ENCODE results near the gene GSE1.
A peak's percentile ranks its signal among the peaks of the same experiment; 100 is the strongest.

Gene GSE1

DNA sequence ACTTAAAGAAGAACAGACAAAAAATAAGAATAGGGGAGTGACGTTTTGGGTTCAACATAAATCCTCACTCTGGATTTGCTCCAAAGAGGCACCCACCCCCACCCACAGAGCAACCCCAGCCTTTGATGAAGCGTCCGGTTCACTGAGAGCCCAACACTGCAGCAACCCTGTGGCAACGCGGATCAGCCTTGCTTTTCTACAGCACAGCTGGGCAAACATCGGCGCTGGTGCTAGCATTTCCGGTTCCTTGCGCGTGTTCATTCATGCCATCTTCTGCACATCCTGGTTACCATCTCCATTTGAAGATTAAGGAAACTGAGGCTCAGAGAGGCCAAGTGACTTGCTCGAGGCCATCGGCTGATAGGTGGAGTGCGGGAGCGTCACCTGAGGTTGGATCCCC is 84.3 kb downstream of the GSE1 start:
- no peak for DNase-seq (ENCODE audit: low read depth in 2 of 2, low spot score in 1 of 2)

DNA sequence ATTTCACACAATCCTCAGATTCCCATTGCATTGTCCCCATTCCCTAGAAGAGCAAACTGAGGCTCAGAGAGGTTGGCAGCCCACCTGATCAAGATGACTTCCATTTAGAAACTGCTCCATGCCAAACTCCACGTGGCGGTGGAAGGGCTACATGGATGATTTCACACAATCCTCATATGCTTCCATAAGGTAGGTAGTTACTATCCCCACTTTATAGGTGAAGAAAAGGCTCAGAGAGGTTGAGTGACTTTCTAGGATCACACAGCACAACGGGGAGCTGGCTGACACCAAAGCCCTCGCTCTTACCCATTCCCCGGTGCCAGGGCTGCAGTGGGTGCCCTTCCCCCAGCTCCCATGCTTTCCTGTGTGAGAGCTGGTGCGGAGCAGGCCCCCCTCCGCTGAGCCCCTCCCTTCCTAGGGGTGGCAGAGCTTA is 85.4 kb downstream of the GSE1 start:
- no peak for DNase-seq (ENCODE audit: low read depth in 2 of 2, low spot score in 1 of 2)

DNA sequence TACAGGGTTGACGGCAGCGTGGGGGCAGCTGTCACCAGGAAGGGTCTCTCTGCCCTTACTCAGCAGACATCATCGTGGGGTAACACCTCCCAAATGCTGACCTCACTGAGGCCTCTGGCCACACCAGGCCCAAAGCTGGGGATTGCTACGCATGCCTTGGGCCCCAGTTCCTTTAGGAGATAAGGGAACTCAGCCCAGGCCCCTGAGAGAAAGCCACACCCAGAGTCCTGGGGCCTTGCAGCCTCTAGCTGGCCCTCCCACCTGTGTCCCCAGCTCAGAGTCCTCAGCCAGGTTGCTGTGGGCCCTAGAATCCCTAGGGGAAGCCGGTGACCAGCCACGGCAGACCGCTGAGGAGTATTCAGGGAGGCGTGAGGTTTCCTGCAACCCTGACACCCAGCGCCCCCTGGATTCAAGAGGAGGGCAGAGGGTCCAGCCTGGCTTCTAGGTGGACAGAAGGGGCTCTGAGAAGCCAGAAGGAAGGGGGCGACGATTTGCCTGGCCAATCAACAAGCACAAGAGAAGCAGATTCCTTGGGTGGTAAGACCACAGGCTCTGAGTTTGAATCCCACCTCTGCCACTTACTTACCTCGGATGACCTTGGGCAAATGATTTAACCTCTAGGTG is 85.9 kb downstream of the GSE1 start:
- no peak for DNase-seq (ENCODE audit: low read depth in 2 of 2, low spot score in 1 of 2)

DNA sequence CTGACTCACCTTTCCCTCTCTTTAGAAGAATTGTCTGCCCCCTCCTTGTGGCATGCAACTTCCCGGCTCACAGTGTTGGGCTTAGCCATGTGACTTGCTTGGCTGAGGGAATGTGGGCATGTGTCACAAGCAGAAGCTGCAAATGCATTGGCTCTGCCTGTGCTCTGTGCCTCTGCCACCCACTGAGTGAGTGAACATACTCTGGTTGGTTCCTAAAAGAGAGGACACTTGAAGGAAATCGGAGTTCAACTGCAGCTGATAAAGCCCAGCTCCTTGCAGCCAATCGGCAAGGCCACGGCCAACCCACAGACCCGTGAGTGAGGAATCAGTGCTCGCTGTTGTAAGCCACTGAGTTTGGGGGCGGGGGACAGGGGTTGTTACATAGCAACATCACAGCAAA is 86.5 kb downstream of the GSE1 start:
- no peak for DNase-seq (ENCODE audit: low read depth in 2 of 2, low spot score in 1 of 2)

DNA sequence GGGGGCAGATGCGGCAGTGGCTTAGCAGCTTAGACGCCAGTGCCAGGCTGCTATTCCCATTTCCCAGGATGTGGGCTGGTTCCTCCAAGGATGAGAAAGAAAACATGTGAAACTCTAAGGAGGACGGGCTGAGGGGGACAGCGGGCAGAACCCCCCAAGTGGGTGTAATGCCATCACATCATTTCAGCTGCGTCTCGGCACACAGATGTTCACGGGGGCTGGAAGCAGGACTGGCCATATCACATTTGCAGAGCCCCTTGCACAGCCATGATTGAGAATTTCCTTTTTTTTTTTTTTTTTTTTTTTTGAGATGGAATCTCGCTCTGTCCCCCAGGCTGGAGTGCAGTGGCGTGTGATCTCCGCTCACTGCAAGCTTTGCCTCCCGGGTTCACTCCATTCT is 90.9 kb downstream of the GSE1 start:
- no peak for DNase-seq (ENCODE audit: low read depth in 2 of 2, low spot score in 1 of 2)

DNA sequence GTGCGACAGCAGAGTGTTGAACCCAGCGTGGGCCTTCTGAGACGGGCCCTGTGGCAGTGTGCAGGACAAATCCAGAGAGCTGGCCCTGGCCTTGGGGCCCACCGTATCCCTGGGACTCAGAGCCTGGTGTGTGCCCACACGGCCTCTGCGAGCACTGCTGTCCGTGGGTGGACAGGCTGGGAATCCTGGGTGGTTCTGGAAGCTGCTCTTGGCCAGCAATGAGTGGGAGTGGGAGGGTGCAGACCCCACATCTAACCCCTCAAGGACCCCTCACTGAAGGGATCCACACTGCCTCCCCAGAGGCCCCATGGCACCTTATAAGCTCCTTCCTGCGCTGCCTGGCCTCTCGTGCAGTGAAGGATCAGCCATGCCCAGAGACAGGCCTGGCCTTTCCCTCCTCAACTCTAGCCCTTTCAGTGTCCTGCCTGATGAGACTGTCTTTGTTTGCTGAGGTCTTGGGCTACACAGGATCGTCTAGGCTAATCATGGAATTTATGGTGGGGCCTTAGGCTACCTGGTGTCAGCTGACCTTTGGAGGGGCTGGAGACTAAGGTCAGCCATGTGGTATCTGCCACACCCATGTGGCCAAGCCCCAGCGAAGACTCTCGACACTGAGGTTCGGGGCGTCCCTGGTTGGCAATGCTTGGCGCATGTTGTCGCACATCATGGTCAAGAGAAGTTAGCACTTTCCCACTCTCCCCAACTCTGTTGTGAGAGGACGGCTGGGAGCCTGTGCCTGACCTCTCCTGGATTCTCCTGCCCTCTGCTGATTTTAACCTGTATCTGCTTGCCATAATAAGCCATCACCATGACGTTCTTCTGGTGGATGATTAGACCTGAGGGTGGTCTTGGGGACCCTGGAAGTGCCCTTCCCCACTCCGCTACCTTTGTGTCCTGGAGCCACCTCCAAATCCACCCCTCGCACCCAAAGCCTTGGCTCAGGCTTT is 92.1 kb downstream of the GSE1 start:
- DNase-seq (ENCODE audit: low read depth in 2 of 2, low spot score in 1 of 2): no peak

DNA sequence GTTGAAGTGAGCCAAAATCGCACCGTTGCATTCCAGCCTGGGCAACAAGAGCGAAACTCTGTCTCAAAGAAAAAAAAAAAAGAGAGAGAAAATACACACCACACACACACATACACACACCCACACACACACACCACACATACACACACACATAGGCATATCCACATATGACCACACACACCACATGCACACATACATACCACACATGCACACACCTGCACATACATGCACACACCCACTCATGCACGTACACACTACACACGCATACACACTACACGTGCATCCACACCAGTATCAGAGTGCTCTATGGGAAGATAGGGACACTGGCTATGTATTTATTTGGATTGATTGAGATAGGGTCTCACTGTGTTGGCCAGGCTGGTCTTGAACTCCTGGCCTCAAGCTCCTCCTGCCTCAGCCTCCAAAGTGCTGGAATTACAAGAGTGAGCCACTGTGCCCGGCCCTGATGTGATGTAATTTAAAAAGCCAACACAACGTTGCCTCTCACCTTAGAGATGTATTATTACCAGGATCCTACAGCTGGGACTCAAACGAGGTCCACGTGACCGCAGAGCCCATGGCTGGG is 93.4 kb downstream of the GSE1 start:
- no peak for DNase-seq (ENCODE audit: low read depth in 2 of 2, low spot score in 1 of 2)

DNA sequence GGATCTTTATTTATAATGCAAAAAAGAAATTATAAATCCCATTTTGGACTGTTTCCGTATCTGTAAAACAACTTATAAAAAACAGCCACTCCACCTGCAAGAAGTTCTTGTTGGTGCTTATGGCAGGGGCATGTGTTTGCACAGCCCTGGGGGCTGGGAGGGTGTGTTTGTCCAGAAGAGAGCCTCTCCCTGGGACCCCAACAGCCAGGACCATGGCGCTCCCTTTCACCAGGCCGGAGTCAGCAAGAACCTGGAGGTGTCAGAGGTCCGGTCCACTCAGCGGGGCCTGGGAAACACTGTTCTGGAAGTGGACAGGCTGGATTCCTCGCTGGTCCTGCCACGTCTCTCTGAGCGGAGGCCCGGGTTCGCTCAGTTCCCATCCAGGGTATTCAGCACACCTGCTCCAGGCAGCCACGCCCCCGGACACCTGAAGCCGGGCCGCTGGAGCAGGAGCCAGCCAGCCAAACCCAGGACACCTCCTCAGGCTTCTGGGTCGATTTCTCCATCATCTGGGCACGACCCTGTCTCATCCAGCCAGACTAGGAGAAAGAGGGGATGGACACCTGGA is 94.5 kb downstream of the GSE1 start:
- no peak for DNase-seq (ENCODE audit: low read depth in 2 of 2, low spot score in 1 of 2)

DNA sequence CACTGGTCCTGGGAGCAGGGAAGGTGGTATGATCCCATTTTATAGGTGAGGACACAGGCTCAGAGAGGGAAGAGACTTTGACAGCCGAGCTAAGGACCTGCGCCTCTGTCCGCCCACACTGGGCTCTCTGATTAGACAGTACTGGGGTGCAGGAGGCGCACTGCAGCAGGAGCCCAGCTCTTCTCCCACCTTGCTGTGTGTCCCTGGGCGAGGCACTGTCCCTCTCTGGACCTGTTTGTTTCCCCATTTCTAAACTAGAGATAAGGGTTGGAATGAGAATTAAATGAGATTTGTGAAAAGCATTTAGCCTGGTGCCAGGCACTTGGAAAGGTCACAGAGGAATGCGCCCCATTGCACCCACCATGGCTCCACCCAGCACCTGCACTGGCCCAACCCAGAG is 95.2 kb downstream of the GSE1 start:
- DNase-seq (ENCODE audit: low read depth in 2 of 2, low spot score in 1 of 2): no peak

DNA sequence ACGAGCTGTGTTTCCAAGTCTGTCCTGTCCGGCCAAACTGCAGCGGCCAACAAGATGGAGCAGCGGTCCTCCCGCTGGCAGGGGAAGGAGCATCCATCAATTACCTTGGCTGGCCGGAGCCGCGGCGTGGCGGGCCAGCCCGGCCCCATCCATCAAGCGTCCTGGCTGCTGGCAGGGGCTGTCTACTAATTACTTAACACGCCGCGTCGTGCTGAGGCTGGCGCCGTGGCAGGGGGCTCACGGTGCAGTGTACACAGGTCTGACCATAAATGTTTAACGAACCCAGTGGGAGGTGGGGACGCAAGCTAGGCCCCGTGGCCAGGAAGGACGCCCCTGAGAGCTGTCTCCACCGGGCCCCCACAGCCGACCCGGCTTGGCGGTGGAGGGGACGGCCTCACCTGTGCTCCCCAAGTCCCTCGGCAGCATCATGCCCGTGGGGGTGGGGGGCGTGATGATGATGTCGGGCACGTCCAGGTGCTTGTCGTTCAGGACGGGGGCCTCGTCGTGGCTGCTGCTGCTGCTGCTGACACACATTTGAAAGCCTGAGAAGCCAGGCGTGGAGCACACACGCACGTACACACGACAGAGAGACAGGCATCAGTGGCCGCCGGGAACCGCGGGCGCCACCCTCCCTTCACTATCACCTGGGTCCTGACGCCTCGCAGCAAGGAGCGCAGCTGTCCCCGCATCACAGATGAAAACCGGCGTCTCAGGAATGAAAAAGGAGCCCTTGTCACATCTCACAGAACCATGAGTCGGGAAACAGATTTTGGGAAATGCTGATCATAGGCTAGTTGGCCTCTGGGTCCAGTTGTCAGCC is 96.9 kb downstream of the GSE1 start:
- no peak for DNase-seq (ENCODE audit: low read depth in 2 of 2, low spot score in 1 of 2)

DNA sequence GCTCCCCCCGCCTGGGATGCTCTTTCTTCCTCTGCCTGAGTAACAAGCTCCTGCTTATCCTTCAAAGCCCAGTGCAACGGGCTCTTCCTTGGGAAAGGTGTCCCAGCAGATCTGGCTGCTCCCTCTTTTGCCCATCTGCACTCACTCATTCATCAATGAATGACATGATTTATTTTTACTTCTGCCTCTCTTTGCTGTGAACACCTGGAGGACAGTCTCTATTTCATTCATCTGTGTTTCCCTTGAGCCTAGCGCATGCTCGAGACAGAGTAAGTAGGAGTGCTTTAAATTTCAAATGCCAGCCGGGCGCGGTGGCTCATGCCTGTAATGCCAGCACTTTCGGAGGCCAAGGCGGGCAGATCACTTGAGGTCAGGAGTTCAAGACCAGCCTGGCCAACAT is 97.6 kb downstream of the GSE1 start:
- no peak for DNase-seq (ENCODE audit: low read depth in 2 of 2, low spot score in 1 of 2)

DNA sequence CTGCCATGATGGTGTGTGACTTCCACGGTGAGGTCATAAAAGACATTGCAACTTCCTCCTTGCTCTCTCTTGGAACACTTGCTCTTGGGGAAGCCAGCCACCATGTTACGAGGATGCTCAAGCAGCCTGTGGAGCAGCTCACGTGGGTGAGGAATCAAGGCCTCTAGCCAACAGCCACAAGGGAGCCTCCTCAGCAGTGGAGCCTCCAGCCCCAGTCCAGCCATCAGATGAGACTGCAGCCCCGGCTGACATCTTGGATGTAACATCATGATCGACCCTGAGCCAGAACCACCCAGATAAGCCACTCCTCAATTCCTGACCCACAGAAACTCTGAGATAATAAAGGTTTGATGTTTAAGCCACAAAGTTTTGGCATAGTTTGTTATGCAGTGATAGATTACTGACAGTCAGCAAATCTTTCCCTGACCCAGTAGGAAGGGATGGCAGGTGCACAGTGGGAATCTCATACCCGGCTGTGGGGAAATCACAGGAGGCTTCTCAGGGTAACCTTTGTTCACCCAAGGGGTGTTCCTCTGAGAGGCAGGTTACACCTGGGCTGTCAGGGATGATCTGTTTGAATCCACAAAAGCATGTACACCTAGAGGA is 99.0 kb downstream of the GSE1 start:
- no peak for DNase-seq (ENCODE audit: low read depth in 2 of 2, low spot score in 1 of 2)

DNA sequence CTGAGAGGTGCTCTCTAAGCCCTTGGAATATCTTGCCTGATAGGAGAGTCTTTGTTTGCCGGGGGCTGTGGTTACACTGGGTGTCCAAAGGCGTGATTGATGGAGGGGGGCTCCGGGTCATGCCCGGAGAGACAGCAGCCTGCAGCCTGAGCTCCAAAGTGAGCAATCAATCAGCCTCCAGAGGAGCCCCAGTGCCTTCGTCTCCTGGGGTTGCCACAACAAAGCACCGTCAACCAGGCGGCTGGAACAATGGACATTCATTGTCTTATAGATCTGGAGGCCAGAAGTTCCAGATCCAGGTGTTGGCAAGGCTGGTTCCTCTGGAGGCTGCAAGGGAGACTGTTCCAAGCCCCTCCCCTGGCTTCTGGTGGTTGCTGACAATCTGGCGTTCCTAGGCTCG is 99.7 kb downstream of the GSE1 start:
- no peak for DNase-seq (ENCODE audit: low read depth in 2 of 2, low spot score in 1 of 2)

DNA sequence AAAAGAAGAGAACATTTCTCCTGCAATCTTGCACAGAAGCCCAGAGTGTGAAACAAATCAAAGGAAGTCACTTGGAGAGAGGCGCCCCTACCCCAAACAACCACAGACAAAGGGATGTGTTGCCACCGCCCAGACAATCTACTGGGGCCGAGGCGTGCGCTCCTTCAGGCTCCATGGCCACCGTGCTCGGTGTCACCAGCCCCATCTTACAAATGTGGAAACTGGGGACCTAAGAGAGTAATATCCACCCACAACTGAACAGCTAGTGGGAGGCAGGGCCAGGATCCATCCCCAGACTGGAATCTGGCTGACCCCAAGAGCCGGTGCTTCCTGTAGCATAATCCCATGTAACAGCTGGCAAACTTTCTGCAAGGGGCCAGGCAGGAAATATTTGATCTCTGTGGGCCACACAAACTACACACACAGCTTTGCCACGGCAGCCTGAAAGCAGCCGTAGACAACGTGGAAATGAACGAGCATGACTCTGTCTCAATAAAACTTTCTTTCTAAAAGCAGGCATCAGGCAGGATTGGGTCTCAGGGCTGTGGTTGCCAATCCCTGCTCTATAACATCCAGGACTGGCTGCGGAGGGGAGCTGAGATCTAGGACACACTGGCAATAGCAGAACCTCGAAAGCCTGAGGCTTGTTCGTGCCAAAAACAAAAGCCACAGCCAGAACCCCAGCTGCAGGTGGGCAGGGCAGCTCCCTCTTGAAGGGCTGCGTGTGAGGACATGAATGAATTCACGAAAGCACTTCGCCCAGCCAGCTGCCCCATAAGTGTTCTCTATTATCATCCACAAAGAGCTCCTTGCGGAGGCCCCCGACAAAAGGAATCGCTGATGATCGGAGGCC is 102.3 kb downstream of the GSE1 start:
- DNase-seq (ENCODE audit: low read depth in 2 of 2, low spot score in 1 of 2): no peak

DNA sequence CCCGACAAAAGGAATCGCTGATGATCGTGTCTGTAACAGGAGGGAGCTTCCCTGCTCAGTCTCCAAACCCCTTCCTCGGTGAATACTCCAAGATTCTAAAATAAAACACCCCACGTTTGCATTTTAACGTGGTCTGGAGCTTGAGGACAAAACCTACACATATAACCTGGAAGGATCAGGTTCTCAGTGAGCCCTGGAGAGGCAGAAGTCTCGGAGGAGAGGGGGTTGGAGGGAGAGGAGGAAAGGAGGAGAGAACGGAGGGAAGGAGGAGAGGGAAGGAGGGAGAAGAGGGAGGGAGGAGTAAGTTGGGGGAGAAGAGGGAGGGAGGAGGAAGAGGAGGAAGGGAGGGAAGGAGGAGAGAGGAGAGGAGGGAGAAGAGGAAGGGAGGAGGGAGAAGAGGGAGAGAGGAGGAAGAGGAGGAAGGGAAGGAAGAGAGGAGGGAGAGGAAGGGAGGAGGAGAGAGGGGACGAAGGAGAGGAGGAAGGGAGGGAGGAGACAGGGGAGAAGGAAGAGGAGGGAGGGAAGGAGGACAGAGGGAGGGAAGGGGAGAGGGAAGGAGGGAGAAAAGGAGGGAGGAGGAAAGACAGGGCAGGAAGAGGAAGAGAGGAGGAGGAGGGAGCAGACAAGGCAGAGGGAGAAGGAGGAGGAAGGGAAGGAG is 103.0 kb downstream of the GSE1 start:
- DNase-seq (ENCODE audit: low read depth in 2 of 2, low spot score in 1 of 2): no peak

DNA sequence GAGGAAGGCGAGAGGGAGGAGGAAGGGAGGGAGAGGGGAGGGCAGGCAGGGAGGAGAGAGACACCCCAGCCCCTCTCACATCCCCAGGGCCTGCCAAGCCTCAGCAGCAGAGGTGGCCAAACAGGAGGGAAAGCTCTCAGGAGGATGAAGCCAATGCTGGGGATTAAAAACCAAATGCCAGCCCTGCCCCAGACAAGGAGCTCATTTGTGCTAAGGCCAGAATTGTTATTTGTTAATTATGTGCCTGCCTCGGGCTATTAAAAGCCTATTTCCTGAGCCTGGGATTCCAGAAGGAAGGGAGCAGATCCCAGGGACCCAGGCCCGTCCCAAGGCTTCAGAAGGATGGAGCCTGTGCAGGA is 103.5 kb downstream of the GSE1 start:
- no peak for DNase-seq (ENCODE audit: low read depth in 2 of 2, low spot score in 1 of 2)

DNA sequence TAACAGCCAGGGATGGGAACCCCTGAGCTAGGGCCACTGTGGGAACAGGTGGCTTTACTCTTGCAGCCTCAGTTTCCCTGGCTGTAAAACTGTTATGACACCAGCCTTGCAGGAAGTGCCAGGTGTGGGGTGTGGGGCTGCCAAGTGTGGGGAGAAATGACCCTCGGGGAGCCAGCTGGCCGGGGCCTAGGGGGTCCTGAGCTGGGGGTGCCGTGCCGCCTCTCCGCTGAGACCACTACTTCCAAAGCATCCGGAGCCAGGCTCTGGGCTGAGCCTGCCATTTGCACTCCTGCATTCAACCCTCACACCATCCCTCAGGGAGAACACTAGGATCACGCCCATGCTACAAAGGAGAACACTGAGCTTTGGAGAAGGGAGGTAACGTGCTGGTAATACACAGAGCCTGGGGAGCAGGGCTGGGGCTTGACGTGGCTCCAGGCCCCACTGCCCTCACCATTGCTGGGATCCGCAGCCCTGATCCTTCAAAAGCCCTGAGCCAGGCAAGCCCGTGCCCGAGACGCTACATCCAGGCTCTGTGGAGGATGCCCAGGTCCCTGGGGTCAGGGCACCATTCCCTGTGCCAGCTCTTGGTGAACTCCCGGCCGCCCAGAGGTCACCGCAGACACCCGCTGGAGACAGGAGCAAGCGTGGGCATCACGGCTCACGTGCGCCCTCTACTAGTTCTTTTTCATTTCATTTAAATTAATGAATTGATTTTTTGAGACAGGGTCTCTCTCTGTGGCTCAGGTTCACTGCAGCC is 104.5 kb downstream of the GSE1 start:
- peak; percentile 15 to 31 for DNase-seq (ENCODE audit: low read depth in 2 of 2, low spot score in 1 of 2)

DNA sequence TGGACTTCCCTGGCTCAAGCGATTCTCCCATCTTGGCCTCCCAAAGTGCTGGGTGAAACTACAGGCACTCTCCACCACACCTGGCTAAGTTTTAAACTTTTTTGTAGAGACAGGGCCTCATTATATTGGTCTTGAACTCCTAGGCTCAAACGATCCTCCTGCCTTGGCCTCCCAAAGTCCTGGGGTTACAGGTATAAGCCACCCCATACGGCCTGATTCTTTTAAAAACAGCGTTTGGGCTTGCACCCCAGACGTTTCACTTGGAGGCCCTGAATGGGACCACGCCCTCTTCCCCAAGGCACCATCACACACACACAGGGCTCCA is 105.0 kb downstream of the GSE1 start:
- no peak for DNase-seq (ENCODE audit: low read depth in 2 of 2, low spot score in 1 of 2)

DNA sequence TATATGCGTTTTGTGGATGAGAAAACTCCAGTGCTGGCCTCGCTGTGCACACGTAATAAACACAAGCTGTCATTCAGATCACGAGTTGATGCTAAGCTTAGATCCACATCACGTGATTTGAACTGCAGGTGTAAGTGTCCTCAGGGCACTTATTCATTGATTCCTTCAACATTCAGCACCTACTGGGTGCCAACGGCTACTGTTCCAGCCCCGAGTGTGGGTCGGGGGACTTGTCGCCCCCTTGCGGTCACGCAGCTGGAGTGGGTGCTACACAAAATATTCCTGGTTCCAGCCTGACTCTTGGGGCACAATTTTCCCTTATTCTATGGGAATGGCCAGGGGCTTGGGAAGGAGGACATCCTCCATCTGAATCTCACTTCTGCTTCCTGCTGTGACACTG is 105.6 kb downstream of the GSE1 start:
- no peak for DNase-seq (ENCODE audit: low read depth in 2 of 2, low spot score in 1 of 2)
